ENCODE results near the gene RPL36A. TPM values are rescaled to one million over a fixed set of nuclear protein-coding genes. Genes with fewer than 3 reads are reported as not detected.

RPL36A gene
- polyA plus RNA-seq (ENCODE audit: insufficient read length in 3 of 3): 1,000 to 10,000 TPM; 1,474 to 1,562 (median 1,481) TPM

GRCh38 chrX:101390664-101391525, at the start of gene RPL36A:
Gene RPL36A (plus strand): TSS chrX:101391011. CDS start chrX:101391044, 33 bp downstream.
- DNase-seq (ENCODE audit: low read depth in 3 of 3, low spot score in 2 of 3): peak in 1 of 3 donors; percentile 77

GRCh38 chrX:101347859-101348451, 42.9 kb upstream of the RPL36A start:
- DNase-seq (ENCODE audit: low read depth in 3 of 3, low spot score in 2 of 3): no peak

- DNase-seq (ENCODE audit: low read depth in 3 of 3, low spot score in 2 of 3): peak; percentile 25 to 48 (median 46)
These were observed 42.2 kb upstream of the RPL36A start, which contains the start of gene TIMM8A for GRCh38 chrX:101348452-101349192. Gene TIMM8A (minus strand): TSS chrX:101348742. CDS start chrX:101348664, 78 bp downstream.

- DNase-seq (ENCODE audit: low read depth in 3 of 3, low spot score in 2 of 3): no peak
These were observed 41.6 kb upstream of the RPL36A start for GRCh38 chrX:101349193-101349562.

- no peak for DNase-seq (ENCODE audit: low read depth in 3 of 3, low spot score in 2 of 3)
These were observed 33.5 kb upstream of the RPL36A start for GRCh38 chrX:101357166-101357795.

- DNase-seq (ENCODE audit: low read depth in 3 of 3, low spot score in 2 of 3): no peak
These were observed 30.8 kb upstream of the RPL36A start for GRCh38 chrX:101359966-101360365.

- no peak for DNase-seq (ENCODE audit: low read depth in 3 of 3, low spot score in 2 of 3)
These were observed 30.4 kb upstream of the RPL36A start for GRCh38 chrX:101360390-101360789.

GRCh38 chrX:101362116-101362515, 28.7 kb upstream of the RPL36A start:
- DNase-seq (ENCODE audit: low read depth in 3 of 3, low spot score in 2 of 3): no peak

GRCh38 chrX:101362757-101363156, 28.1 kb upstream of the RPL36A start:
- no peak for DNase-seq (ENCODE audit: low read depth in 3 of 3, low spot score in 2 of 3)

- DNase-seq (ENCODE audit: low read depth in 3 of 3, low spot score in 2 of 3): no peak
These were observed 25.5 kb upstream of the RPL36A start for GRCh38 chrX:101365301-101365795.

- no peak for DNase-seq (ENCODE audit: low read depth in 3 of 3, low spot score in 2 of 3)
These were observed 22.0 kb upstream of the RPL36A start for GRCh38 chrX:101368800-101369199.

- no peak for DNase-seq (ENCODE audit: low read depth in 3 of 3, low spot score in 2 of 3)
These were observed 21.1 kb upstream of the RPL36A start for GRCh38 chrX:101369687-101370086.

- DNase-seq (ENCODE audit: low read depth in 3 of 3, low spot score in 2 of 3): no peak
These were observed 19.8 kb upstream of the RPL36A start for GRCh38 chrX:101370888-101371504.

- no peak for DNase-seq (ENCODE audit: low read depth in 3 of 3, low spot score in 2 of 3)
These were observed 13.3 kb upstream of the RPL36A start for GRCh38 chrX:101377547-101377946.

GRCh38 chrX:101383679-101384205, 7.1 kb upstream of the RPL36A start:
- no peak for DNase-seq (ENCODE audit: low read depth in 3 of 3, low spot score in 2 of 3)

- DNase-seq (ENCODE audit: low read depth in 3 of 3, low spot score in 2 of 3): no peak
These were observed 5.7 kb upstream of the RPL36A start for GRCh38 chrX:101385026-101385684.

GRCh38 chrX:101385795-101386541, 4.8 kb upstream of the RPL36A start, which contains the start of gene BTK:
Gene BTK (minus strand): TSS chrX:101386191. CDS start chrX:101375284, 10,907 bp downstream.
- DNase-seq (ENCODE audit: low read depth in 3 of 3, low spot score in 2 of 3): no peak

- no peak for DNase-seq (ENCODE audit: low read depth in 3 of 3, low spot score in 2 of 3)
These were observed 4.3 kb upstream of the RPL36A start for GRCh38 chrX:101386542-101386885.

GRCh38 chrX:101388604-101389003, 2.2 kb upstream of the RPL36A start:
- no peak for DNase-seq (ENCODE audit: low read depth in 3 of 3, low spot score in 2 of 3)

Data from right renal cortex interstitium (tissue), 3 donors.